ENCODE measurements around the gene EOGT. TPM values are rescaled to one million over a fixed set of nuclear protein-coding genes. Genes with fewer than 3 reads are reported as not detected.

EOGT gene
- total and polyA plus RNA-seq, 9 donors: 12.1 to 40.7 (median 20.9) TPM

GRCh38 chr3:68936856-68937255, 76.6 kb downstream of the EOGT start:
- no peak overlapping the region for H3K4me3 ChIP-seq
- no peaks in the 10 kb centered on the region for H3K27me3 ChIP-seq
- WGBS, 3 donors: 52 to 64% (median 53%) methylated on average over 6 of the region's 6 CpGs
- H3K9me3 ChIP-seq: no peaks in the 10 kb centered on the region
- H3K4me1 ChIP-seq (ENCODE audit: insufficient read depth): peaks cover 4% of the 10 kb centered on the region
- no peak overlapping the region for H3K27ac ChIP-seq
- TF ChIP-seq CTCF (IDR thresholded peaks at IDR 0.05) (no peak), POLR2A (IDR thresholded peaks at IDR 0.05) (no peak), EP300 (IDR thresholded peaks at IDR 0.05) (no peak)
- intact Hi-C loops (cut with DNase I): no loop called here
- no peak for DNase-seq
- H3K36me3 ChIP-seq: no peaks in the 10 kb centered on the region

GRCh38 chr3:68935778-68936177, 77.7 kb downstream of the EOGT start:
- Histone ChIP-seq H3K4me1 (ENCODE audit: insufficient read depth) (peaks cover 4% of the 10 kb centered on the region), H3K27ac (no peak overlapping the region), H3K4me3 (no peak overlapping the region), H3K27me3 (no peaks in the 10 kb centered on the region), H3K36me3 (no peaks in the 10 kb centered on the region), H3K9me3 (no peaks in the 10 kb centered on the region)
- 70 to 74% (median 72%) methylated on average over 6 of the region's 6 CpGs for WGBS, 3 donors
- intact Hi-C loops (cut with DNase I): no loop called here
- no peak for TF ChIP-seq POLR2A (IDR thresholded peaks at IDR 0.05)
- no peak for TF ChIP-seq EP300 (IDR thresholded peaks at IDR 0.05)
- TF ChIP-seq CTCF (IDR thresholded peaks at IDR 0.05): no peak
- no peak for DNase-seq

- no peaks in the 10 kb centered on the region for H3K36me3 ChIP-seq
- no peak overlapping the region for H3K4me3 ChIP-seq
- TF ChIP-seq EP300 (IDR thresholded peaks at IDR 0.05) (no peak), POLR2A (IDR thresholded peaks at IDR 0.05) (no peak), CTCF (IDR thresholded peaks at IDR 0.05) (no peak)
- peak in 1 of 5 donors; percentile 29 for DNase-seq
- WGBS, 3 donors: 2 to 3% (median 3%) methylated on average over 41 of the region's 41 CpGs
- no peak overlapping the region for H3K27ac ChIP-seq
- no peaks in the 10 kb centered on the region for H3K27me3 ChIP-seq
- intact Hi-C loops (cut with DNase I): no loop called here
- peaks cover 4% of the 10 kb centered on the region for H3K4me1 ChIP-seq (ENCODE audit: insufficient read depth)
- H3K9me3 ChIP-seq: no peaks in the 10 kb centered on the region
These were observed 81.9 kb downstream of the EOGT start for GRCh38 chr3:68931406-68932149.

MicroRNAs encoded within 50 kb of the gene (microRNA counts, 767-probe panel; counts per million panel counts)
- 530 counts per million, percentile 78 among the panel's probes with 10 or more counts for microRNA hsa-miR-3136-5p

Small RNA genes lying within 50 kb of the gene (microRNA-seq; reads per million reads assigned to microRNA genes)
- 0.16 to 0.38 (median 0.36) reads per million in 3 donors for gene MIR3136

Small RNA genes lying within 50 kb of the gene (small RNA-seq; reads per million reads assigned to genes)
- not detected for gene MIR3136

Other genes starting within 250 kb of the EOGT start
- gene TAFA4, start 81.1 kb downstream of the EOGT start, total RNA-seq: 1 to 10 TPM in 1 of 7 donors, under 1 TPM in 2, not detected in 4; 0.36 to 1.4 (median 0.79) TPM
- gene TAFA4, start 81.1 kb downstream of the EOGT start, polyA plus RNA-seq: under 1 TPM in 1 of 2 donors, not detected in 1; 0.15 TPM
- gene TMF1, start 38.6 kb upstream of the EOGT start, total RNA-seq: 10 to 100 TPM; 24.1 to 36.4 (median 28.7) TPM
- gene TMF1, start 38.6 kb upstream of the EOGT start, polyA plus RNA-seq: 10 to 100 TPM; 10.7 to 14.2 TPM
- 10 to 100 TPM; 43.7 to 54.9 (median 49.5) TPM for gene UBA3, start 66.7 kb upstream of the EOGT start, total RNA-seq
- gene UBA3, start 66.7 kb upstream of the EOGT start, polyA plus RNA-seq: 10 to 100 TPM; 34.7 to 42.9 TPM
- 100 to 1,000 TPM in 1 of 7 donors, 10 to 100 TPM in 6; 59.0 to 114 (median 77.4) TPM for gene ARL6IP5, start 71.3 kb upstream of the EOGT start, total RNA-seq
- gene ARL6IP5, start 71.3 kb upstream of the EOGT start, polyA plus RNA-seq: 100 to 1,000 TPM in 1 of 2 donors, 10 to 100 TPM in 1; 80.7 to 197 TPM
- gene LMOD3, start 108.9 kb upstream of the EOGT start, total RNA-seq: under 1 TPM in 1 of 7 donors, not detected in 6; 0.10 TPM
- gene LMOD3, start 108.9 kb upstream of the EOGT start, polyA plus RNA-seq: under 1 TPM; 0.13 to 0.36 TPM